ENCODE results near the gene ORC3.

DNA sequence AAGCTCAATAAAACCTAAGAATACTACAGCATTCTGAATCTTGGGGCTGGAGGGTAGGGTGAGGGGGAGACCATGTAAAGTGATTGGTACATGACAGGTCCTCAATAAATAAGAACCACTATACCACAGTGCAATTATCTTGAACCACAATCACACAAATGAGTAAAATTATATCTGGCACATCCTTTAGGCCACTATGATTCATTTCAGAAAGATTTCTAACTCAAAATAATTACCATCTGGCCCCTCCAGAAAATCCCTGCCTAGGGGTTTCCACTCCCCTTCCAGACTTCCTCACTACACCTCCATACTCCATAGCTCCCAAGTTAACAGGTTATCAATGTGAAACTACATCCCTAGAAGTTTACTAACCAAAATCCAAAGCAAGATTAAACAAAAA is 92.4 kb downstream of the ORC3 start:
- TF ChIP-seq, protein P1, sequence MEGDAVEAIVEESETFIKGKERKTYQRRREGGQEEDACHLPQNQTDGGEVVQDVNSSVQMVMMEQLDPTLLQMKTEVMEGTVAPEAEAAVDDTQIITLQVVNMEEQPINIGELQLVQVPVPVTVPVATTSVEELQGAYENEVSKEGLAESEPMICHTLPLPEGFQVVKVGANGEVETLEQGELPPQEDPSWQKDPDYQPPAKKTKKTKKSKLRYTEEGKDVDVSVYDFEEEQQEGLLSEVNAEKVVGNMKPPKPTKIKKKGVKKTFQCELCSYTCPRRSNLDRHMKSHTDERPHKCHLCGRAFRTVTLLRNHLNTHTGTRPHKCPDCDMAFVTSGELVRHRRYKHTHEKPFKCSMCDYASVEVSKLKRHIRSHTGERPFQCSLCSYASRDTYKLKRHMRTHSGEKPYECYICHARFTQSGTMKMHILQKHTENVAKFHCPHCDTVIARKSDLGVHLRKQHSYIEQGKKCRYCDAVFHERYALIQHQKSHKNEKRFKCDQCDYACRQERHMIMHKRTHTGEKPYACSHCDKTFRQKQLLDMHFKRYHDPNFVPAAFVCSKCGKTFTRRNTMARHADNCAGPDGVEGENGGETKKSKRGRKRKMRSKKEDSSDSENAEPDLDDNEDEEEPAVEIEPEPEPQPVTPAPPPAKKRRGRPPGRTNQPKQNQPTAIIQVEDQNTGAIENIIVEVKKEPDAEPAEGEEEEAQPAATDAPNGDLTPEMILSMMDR (IDR thresholded peaks at IDR 0.05), result no peak
- TF ChIP-seq POLR2A (IDR thresholded peaks at IDR 0.05), result no peak

All from right lobe of liver (tissue), 4 donors.